ENCODE results near the gene MARF1. TPM values are rescaled to one million over a fixed set of nuclear protein-coding genes. Genes with fewer than 3 reads are reported as not detected.
A peak's percentile ranks its signal among the peaks of the same experiment; 100 is the strongest.

Gene MARF1
- total RNA-seq, 1 donor from 2014 or later, result 186 TPM

GRCh38 chr16:15640966-15641365 is 2.0 kb downstream of the MARF1 start:
- intact Hi-C loops (cut with micrococcal nuclease), result loop anchor here (5.0 to 10.0 kb wide), 2 partner anchors 244 to 1009 kb away; partner anchors contain the start of genes BFAR, CEP20 and PARN
- Mint-ChIP-seq H3K27ac (peak overlapping the region; percentile 98), H3K9me3 (no peaks in the 10 kb centered on the region), H3K4me3 (peak overlapping the region; percentile 84), H3K4me1 (peaks cover 84% of the 10 kb centered on the region), H3K27me3 (no peaks in the 10 kb centered on the region), H3K36me3 (ENCODE audit: low read depth) (peaks cover 51% of the 10 kb centered on the region)
- ATAC-seq (ENCODE audit: low read depth) (no peak), DNase-seq (no peak)
- CTCF ChIA-PET, result interaction anchor here (2.4 to 3.2 kb wide), 2 partner anchors 9 to 214 kb away, joined by 16 to 17 read pairs; no protein-coding TSS in a partner anchor
- POLR2A ChIA-PET, result interaction anchor here (1.2 to 7.3 kb wide), 5 partner anchors 9 to 214 kb away, joined by 3 to 142 read pairs (median 52); partner anchors contain the start of gene NDE1
- no peak for TF ChIP-seq CTCF (IDR thresholded peaks at IDR 0.05)

GRCh38 chr16:15639061-15639568 is 3.8 kb downstream of the MARF1 start:
- Mint-ChIP-seq H3K4me1 (peaks cover 89% of the 10 kb centered on the region), H3K27me3 (no peaks in the 10 kb centered on the region), H3K9me3 (no peaks in the 10 kb centered on the region), H3K4me3 (peak overlapping the region; percentile 69), H3K27ac (peak overlapping the region; percentile 98), H3K36me3 (ENCODE audit: low read depth) (peaks cover 70% of the 10 kb centered on the region)
- ChIA-PET POLR2A (interaction anchor here (1.2 to 7.3 kb wide), 4 partner anchors 9 to 45 kb away, joined by 4 to 142 read pairs (median 8); partner anchors contain the start of gene NDE1), CTCF (no interaction called here)
- intact Hi-C loops (cut with micrococcal nuclease), result loop anchor here (1.0 kb wide), 1 partner anchor 48 kb away; no protein-coding TSS in a partner anchor
- DNase-seq (no peak), ATAC-seq (ENCODE audit: low read depth) (peak; percentile 15)
- no peak for TF ChIP-seq CTCF (IDR thresholded peaks at IDR 0.05)

GRCh38 chr16:15636392-15636873 is 6.5 kb downstream of the MARF1 start:
- CTCF ChIA-PET, result no interaction called here
- Mint-ChIP-seq H3K27ac (peak overlapping the region; percentile 88), H3K27me3 (no peaks in the 10 kb centered on the region), H3K36me3 (ENCODE audit: low read depth) (peaks cover 84% of the 10 kb centered on the region), H3K4me1 (peaks cover 99% of the 10 kb centered on the region), H3K4me3 (peak overlapping the region; percentile 76), H3K9me3 (peaks cover 6% of the 10 kb centered on the region)
- no peak for TF ChIP-seq CTCF (IDR thresholded peaks at IDR 0.05)
- no peak for DNase-seq
- intact Hi-C loops (cut with micrococcal nuclease), result no loop called here
- peak; percentile 62 for ATAC-seq (ENCODE audit: low read depth)
- POLR2A ChIA-PET, result interaction anchor here (0.7 to 9.0 kb wide), 6 partner anchors 7 to 46 kb away, joined by 3 to 115 read pairs (median 3); partner anchors contain the start of genes MARF1 and NDE1

- Mint-ChIP-seq H3K4me3 (peak overlapping the region; percentile 76), H3K4me1 (peaks cover 96% of the 10 kb centered on the region), H3K36me3 (ENCODE audit: low read depth) (peaks cover 84% of the 10 kb centered on the region), H3K9me3 (peaks cover 6% of the 10 kb centered on the region), H3K27ac (peak overlapping the region; percentile 88), H3K27me3 (no peaks in the 10 kb centered on the region)
- POLR2A ChIA-PET, result interaction anchor here (0.7 to 9.0 kb wide), 5 partner anchors 8 to 45 kb away, joined by 3 to 115 read pairs (median 3); partner anchors contain the start of genes MARF1 and NDE1
- intact Hi-C loops (cut with micrococcal nuclease), result no loop called here
- TF ChIP-seq CTCF (IDR thresholded peaks at IDR 0.05), result no peak
- CTCF ChIA-PET, result interaction anchor here (2.9 kb wide), 1 partner anchor 8 kb away, joined by 20 read pairs; the partner anchor contains the start of gene MARF1
- DNase-seq (no peak), ATAC-seq (ENCODE audit: low read depth) (no peak)
Measured at GRCh38 chr16:15635926-15636325, 7.0 kb downstream of the MARF1 start.

Data from activated B cell treated with CpG ODN at 0.5 μM for 24 hours (primary cell).